ENCODE results near the gene DDX21.

DDX21 gene

GRCh38 chr10:69025370-69025896, 69.5 kb downstream of the DDX21 start:
- in situ Hi-C loops (cut with HindIII; ENCODE audit: low pct_ligation_motif_present, low pct_unique_long_range_greater_than_20kb, low sequenced_read_pairs), result no loop called here
- no peak for DNase-seq

DNA sequence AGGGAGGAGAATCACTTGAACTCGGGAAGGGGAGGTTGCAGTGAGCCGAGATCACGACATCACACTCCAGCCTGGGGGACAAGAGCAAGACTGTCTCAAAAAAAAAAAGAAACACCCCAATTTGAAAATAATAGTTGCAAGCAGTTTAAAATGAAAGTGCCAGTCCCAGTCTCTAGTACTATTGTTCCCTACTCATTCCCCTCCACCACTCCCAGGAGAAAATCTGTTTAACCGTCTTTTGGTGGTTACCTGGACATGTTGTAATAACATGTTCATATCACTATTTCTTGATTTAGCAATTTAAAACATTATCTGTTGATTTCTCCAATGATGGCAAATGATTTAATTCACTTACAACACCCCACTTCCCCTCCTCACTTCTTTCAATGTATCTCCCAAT, 77.3 kb downstream of the DDX21 start:
- in situ Hi-C loops (cut with HindIII; ENCODE audit: low pct_ligation_motif_present, low pct_unique_long_range_greater_than_20kb, low sequenced_read_pairs), result no loop called here

More for the DNA sequence above, 77.3 kb downstream of the DDX21 start:
- DNase-seq, result no peak
